T-helper 9 cell (primary cell): Measurements from ENCODE around the gene ST7.
"Not testable (repeated sequence)": the region's sequence is repeated elsewhere in the genome, so short reads cannot be mapped to it uniquely, and the experiment has no call there.

ENCODE experiments used
- DNase-seq: peaks from one replicate; pipeline ENCODE4 v3.0.0-alpha.2; 2020

The ST7 gene

GRCh38 chr7:117101026-117101425, 147.7 kb downstream of the ST7 start:
- DNase-seq, result no peak

- DNase-seq, result no peak
Observed at GRCh38 chr7:117110480-117111315, 157.4 kb downstream of the ST7 start.

- no peak for DNase-seq
Observed at GRCh38 chr7:117111535-117111934, 158.2 kb downstream of the ST7 start.

GRCh38 chr7:117112640-117113039, 159.3 kb downstream of the ST7 start:
- DNase-seq, result no peak

GRCh38 chr7:117113871-117114270, 160.6 kb downstream of the ST7 start:
- no peak for DNase-seq

GRCh38 chr7:117114272-117114671, 161.0 kb downstream of the ST7 start:
- no peak for DNase-seq

- no peak for DNase-seq
Observed at GRCh38 chr7:117116211-117116610, 162.9 kb downstream of the ST7 start.

GRCh38 chr7:117117172-117117571, 163.9 kb downstream of the ST7 start:
- no peak for DNase-seq

GRCh38 chr7:117118579-117119180, 165.4 kb downstream of the ST7 start:
- DNase-seq, result no peak

- peak; percentile 77 for DNase-seq
Observed at GRCh38 chr7:117119192-117119924, 166.1 kb downstream of the ST7 start.

- not testable (repeated sequence) for DNase-seq
Observed at GRCh38 chr7:117120321-117120720, 167.0 kb downstream of the ST7 start.

- DNase-seq, result not testable (repeated sequence)
Observed at GRCh38 chr7:117122036-117122435, 168.7 kb downstream of the ST7 start.

- no peak for DNase-seq
Observed at GRCh38 chr7:117122536-117122935, 169.2 kb downstream of the ST7 start.

GRCh38 chr7:117123311-117123926, 170.1 kb downstream of the ST7 start:
- no peak for DNase-seq

- DNase-seq, result no peak
Observed at GRCh38 chr7:117124591-117125220, 171.4 kb downstream of the ST7 start.

GRCh38 chr7:117126676-117127075, 173.4 kb downstream of the ST7 start:
- DNase-seq, result no peak

GRCh38 chr7:117127585-117128168, 174.4 kb downstream of the ST7 start:
- peak; percentile 28 for DNase-seq

- DNase-seq, result no peak
Observed at GRCh38 chr7:117129521-117129955, 176.2 kb downstream of the ST7 start.

GRCh38 chr7:117130262-117130661, 177.0 kb downstream of the ST7 start:
- no peak for DNase-seq

- DNase-seq, result no peak
Observed at GRCh38 chr7:117132321-117133120, 179.2 kb downstream of the ST7 start.

- no peak for DNase-seq
Observed at GRCh38 chr7:117133125-117133524, 179.8 kb downstream of the ST7 start.
